ENCODE measurements around the gene NYAP1.

- TF ChIP-seq EZH2 (IDR thresholded peaks at IDR 0.05; ENCODE audit: borderline replicate concordance, low read depth, low read length, severe bottlenecking) (no peak), CTCF (IDR thresholded peaks at IDR 0.05; ENCODE audit: borderline replicate concordance, extremely low read depth, low read length, poor library complexity, severe bottlenecking) (no peak)
Observed at GRCh38 chr7:100538348-100538653, 54.6 kb downstream of the NYAP1 start.
